Measurements from ENCODE around the gene F10.

DNA sequence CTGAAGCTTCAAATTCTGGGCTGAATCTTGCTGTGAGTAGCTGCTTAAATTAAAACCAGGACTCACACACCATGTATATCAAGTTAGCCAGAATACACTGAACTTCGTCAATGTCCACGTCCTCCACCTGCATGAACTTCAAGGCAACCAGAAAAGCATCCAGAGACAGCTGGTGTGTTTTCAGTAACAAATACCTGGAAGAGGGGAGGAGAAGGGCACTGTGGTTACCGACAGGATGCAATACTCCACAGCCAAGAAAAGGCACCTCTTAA lies 56.2 kb downstream of the F10 start:
- TF ChIP-seq, protein P1, sequence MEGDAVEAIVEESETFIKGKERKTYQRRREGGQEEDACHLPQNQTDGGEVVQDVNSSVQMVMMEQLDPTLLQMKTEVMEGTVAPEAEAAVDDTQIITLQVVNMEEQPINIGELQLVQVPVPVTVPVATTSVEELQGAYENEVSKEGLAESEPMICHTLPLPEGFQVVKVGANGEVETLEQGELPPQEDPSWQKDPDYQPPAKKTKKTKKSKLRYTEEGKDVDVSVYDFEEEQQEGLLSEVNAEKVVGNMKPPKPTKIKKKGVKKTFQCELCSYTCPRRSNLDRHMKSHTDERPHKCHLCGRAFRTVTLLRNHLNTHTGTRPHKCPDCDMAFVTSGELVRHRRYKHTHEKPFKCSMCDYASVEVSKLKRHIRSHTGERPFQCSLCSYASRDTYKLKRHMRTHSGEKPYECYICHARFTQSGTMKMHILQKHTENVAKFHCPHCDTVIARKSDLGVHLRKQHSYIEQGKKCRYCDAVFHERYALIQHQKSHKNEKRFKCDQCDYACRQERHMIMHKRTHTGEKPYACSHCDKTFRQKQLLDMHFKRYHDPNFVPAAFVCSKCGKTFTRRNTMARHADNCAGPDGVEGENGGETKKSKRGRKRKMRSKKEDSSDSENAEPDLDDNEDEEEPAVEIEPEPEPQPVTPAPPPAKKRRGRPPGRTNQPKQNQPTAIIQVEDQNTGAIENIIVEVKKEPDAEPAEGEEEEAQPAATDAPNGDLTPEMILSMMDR (IDR thresholded peaks at IDR 0.05): no peak
- no peak for TF ChIP-seq RFX5 (IDR thresholded peaks at IDR 0.05; ENCODE audit: low read length)
- no peak for TF ChIP-seq POLR2AphosphoS5 (IDR thresholded peaks at IDR 0.05; ENCODE audit: low read depth, low read length)
- TF ChIP-seq RAD21 (IDR thresholded peaks at IDR 0.05; ENCODE audit: low read length): no peak
- TF ChIP-seq, protein P2, sequence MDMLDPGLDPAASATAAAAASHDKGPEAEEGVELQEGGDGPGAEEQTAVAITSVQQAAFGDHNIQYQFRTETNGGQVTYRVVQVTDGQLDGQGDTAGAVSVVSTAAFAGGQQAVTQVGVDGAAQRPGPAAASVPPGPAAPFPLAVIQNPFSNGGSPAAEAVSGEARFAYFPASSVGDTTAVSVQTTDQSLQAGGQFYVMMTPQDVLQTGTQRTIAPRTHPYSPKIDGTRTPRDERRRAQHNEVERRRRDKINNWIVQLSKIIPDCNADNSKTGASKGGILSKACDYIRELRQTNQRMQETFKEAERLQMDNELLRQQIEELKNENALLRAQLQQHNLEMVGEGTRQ (IDR thresholded peaks at IDR 0.05; ENCODE audit: borderline replicate concordance, low read depth, low read length): no peak
- TF ChIP-seq, protein P3, sequence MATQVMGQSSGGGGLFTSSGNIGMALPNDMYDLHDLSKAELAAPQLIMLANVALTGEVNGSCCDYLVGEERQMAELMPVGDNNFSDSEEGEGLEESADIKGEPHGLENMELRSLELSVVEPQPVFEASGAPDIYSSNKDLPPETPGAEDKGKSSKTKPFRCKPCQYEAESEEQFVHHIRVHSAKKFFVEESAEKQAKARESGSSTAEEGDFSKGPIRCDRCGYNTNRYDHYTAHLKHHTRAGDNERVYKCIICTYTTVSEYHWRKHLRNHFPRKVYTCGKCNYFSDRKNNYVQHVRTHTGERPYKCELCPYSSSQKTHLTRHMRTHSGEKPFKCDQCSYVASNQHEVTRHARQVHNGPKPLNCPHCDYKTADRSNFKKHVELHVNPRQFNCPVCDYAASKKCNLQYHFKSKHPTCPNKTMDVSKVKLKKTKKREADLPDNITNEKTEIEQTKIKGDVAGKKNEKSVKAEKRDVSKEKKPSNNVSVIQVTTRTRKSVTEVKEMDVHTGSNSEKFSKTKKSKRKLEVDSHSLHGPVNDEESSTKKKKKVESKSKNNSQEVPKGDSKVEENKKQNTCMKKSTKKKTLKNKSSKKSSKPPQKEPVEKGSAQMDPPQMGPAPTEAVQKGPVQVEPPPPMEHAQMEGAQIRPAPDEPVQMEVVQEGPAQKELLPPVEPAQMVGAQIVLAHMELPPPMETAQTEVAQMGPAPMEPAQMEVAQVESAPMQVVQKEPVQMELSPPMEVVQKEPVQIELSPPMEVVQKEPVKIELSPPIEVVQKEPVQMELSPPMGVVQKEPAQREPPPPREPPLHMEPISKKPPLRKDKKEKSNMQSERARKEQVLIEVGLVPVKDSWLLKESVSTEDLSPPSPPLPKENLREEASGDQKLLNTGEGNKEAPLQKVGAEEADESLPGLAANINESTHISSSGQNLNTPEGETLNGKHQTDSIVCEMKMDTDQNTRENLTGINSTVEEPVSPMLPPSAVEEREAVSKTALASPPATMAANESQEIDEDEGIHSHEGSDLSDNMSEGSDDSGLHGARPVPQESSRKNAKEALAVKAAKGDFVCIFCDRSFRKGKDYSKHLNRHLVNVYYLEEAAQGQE (IDR thresholded peaks at IDR 0.05; ENCODE audit: low read depth, low read length): no peak
- TF ChIP-seq FOSL2 (IDR thresholded peaks at IDR 0.05; ENCODE audit: borderline replicate concordance, low read depth): no peak
- TF ChIP-seq, protein P4, sequence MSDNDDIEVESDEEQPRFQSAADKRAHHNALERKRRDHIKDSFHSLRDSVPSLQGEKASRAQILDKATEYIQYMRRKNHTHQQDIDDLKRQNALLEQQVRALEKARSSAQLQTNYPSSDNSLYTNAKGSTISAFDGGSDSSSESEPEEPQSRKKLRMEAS (IDR thresholded peaks at IDR 0.05; ENCODE audit: low read depth): no peak
- no peak for TF ChIP-seq NFIC (IDR thresholded peaks at IDR 0.05; ENCODE audit: borderline replicate concordance)
- TF ChIP-seq NRF1 (IDR thresholded peaks at IDR 0.05; ENCODE audit: low read depth, low read length): no peak
- no peak for TF ChIP-seq MXI1 (IDR thresholded peaks at IDR 0.05; ENCODE audit: low read depth, low read length)
- TF ChIP-seq GABPA (IDR thresholded peaks at IDR 0.05; ENCODE audit: low read depth): no peak
- TF ChIP-seq CHD2 (IDR thresholded peaks at IDR 0.05; ENCODE audit: low read length, partially characterized antibody): no peak
- no peak for TF ChIP-seq EP300 (IDR thresholded peaks at IDR 0.05; ENCODE audit: borderline replicate concordance in 1 of 2, low read depth in 1 of 2, low read length in 1 of 2)
